ENCODE results near the gene MYMX. TPM values are rescaled to one million over a fixed set of nuclear protein-coding genes. Genes with fewer than 3 reads are reported as not detected.

The MYMX gene
- total RNA-seq, 6 experiments from 2014 or later, result not detected

DNA sequence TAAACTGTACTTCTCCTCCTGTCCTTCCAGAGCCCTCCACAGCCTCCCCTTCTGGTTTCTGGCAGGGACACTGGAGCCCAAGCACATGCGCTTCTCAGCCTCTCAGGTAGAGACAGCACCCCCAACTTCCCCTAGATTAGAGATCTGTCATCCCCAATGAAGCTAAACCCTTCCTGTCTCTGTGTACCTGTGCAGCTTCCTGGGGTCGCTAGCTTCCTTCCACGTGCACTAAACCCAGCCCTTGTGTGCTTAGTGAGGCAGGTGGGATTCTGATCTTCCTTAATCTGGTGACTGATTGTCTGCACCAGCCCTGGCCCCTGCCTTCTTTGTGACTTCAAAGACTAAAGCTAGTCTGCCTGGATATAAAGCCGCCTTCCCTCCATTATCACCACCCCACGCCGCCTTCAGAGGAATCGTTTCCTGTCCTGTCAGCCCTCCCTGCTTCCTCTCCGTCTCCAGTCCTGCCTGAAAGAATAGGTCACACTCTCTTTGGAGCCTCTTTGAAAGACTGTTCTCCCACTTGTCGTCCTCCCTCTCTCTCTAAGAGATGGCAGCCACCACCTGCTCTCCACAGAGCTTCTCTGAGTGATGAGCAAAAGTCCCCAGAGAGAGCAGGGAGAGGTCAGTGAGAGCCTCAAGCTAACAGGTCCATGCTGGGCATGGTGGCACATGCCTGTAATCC, 30.6 kb upstream of the MYMX start:
- Histone ChIP-seq H3K4me1 (no peaks in the 10 kb centered on the region), H3K4me3 (no peak overlapping the region), H3K27me3 (no peaks in the 10 kb centered on the region), H3K9me3 (no peaks in the 10 kb centered on the region), H3K36me3 (no peaks in the 10 kb centered on the region), H3K27ac (peak overlapping the region in 1 of 3 donors; percentile 10)
- intact Hi-C loops (cut with DNase I), result no loop called here
- ATAC-seq (peak in 3 of 4 donors; percentile 13 to 32 (median 26)), DNase-seq (no peak)
- TF ChIP-seq, protein P1, sequence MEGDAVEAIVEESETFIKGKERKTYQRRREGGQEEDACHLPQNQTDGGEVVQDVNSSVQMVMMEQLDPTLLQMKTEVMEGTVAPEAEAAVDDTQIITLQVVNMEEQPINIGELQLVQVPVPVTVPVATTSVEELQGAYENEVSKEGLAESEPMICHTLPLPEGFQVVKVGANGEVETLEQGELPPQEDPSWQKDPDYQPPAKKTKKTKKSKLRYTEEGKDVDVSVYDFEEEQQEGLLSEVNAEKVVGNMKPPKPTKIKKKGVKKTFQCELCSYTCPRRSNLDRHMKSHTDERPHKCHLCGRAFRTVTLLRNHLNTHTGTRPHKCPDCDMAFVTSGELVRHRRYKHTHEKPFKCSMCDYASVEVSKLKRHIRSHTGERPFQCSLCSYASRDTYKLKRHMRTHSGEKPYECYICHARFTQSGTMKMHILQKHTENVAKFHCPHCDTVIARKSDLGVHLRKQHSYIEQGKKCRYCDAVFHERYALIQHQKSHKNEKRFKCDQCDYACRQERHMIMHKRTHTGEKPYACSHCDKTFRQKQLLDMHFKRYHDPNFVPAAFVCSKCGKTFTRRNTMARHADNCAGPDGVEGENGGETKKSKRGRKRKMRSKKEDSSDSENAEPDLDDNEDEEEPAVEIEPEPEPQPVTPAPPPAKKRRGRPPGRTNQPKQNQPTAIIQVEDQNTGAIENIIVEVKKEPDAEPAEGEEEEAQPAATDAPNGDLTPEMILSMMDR (IDR thresholded peaks at IDR 0.05), result no peak
- TF ChIP-seq POLR2A (IDR thresholded peaks at IDR 0.05), result no peak
- WGBS (ENCODE audit: insufficient coverage, low coverage, low lambda C conversion rate, missing lambda C conversion rate), result 38% methylated on average over 6 of the region's 9 CpGs

DNA sequence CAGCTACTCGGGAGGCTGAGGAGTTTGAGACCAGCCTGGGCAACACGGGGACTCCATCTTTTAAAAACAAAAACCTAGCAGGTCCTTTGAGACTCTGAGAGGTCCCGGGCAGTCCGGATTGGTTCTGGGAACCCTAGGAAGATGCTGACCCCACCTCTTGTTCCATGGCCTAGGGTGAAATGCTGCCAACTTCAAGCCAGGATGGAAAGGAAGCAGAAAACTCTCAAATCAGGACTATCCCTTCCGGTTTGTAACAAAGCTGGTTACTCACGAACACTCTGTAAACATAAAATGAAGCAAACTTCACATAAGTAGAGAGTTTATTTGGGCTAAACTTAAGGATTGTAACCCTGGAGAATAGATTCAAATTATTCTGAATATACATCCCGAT, 30.1 kb upstream of the MYMX start:
- intact Hi-C loops (cut with DNase I), result no loop called here
- no peak overlapping the region for H3K4me3 ChIP-seq
- no peak for DNase-seq
- WGBS (ENCODE audit: insufficient coverage, low coverage, low lambda C conversion rate, missing lambda C conversion rate), result 73% methylated on average over 6 of the region's 7 CpGs
- no peaks in the 10 kb centered on the region for H3K4me1 ChIP-seq
- no peaks in the 10 kb centered on the region for H3K27me3 ChIP-seq
- TF ChIP-seq POLR2A (IDR thresholded peaks at IDR 0.05), result no peak
- TF ChIP-seq, protein P1 (IDR thresholded peaks at IDR 0.05), result no peak
- H3K36me3 ChIP-seq, result no peaks in the 10 kb centered on the region
- ATAC-seq, result peak in 3 of 4 donors; percentile 32 to 48 (median 38)
- H3K27ac ChIP-seq, result no peak overlapping the region
- H3K9me3 ChIP-seq, result no peaks in the 10 kb centered on the region

DNA sequence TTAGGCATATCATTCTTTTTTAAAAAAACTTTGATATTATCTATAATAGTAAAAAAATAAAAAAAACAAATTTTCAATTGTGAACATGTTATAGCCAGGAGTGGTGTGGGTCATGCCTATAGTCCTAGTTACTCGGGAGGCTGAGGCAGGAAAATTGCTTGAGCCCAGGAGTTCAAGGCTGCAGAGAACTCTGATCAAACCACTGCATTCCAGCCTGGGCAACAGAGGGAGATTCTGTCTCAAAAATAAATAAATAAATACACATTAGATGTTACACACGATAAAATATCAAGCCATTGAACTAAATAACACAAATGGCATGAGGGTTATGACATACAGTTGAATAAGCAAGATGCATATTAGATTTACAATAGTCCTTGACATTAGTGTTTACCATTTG, 27.9 kb upstream of the MYMX start:
- H3K36me3 ChIP-seq, result no peaks in the 10 kb centered on the region
- H3K9me3 ChIP-seq, result no peaks in the 10 kb centered on the region
- no peaks in the 10 kb centered on the region for H3K4me1 ChIP-seq
- WGBS (ENCODE audit: insufficient coverage, low coverage, low lambda C conversion rate, missing lambda C conversion rate), result 71% methylated on average over 2 of the region's 2 CpGs
- intact Hi-C loops (cut with DNase I), result no loop called here
- TF ChIP-seq, protein P1 (IDR thresholded peaks at IDR 0.05), result no peak
- no peak for TF ChIP-seq POLR2A (IDR thresholded peaks at IDR 0.05)
- no peak for ATAC-seq
- no peak for DNase-seq
- no peaks in the 10 kb centered on the region for H3K27me3 ChIP-seq
- H3K27ac ChIP-seq, result no peak overlapping the region
- no peak overlapping the region for H3K4me3 ChIP-seq

DNA sequence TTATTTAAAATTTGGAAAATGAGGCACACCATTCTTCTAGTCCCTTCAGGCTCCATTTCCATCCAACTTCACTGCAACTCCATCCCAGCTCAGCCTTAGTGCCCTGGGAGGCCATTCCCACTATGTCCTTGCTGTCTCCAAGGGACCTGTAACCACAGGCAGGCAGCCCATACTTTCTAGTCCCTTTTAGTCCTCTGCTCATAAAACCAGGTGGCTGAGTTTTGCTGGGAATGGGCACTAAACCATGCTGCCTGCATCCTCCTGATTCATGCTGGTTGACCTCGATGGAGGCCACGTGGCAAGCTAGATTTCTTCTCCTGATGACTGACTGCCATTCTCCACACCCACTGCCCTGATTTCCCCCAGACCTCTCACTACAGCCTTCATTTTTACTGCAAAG, 27.5 kb upstream of the MYMX start:
- Histone ChIP-seq H3K4me3 (no peak overlapping the region), H3K9me3 (no peaks in the 10 kb centered on the region), H3K27ac (no peak overlapping the region), H3K4me1 (no peaks in the 10 kb centered on the region), H3K36me3 (no peaks in the 10 kb centered on the region), H3K27me3 (no peaks in the 10 kb centered on the region)
- ATAC-seq (no peak), DNase-seq (no peak)
- 89% methylated on average over 2 of the region's 2 CpGs for whole genome bisulfite sequencing (ENCODE audit: insufficient coverage, low coverage, low lambda C conversion rate, missing lambda C conversion rate)
- TF ChIP-seq POLR2A (IDR thresholded peaks at IDR 0.05), result no peak
- TF ChIP-seq, protein P1 (IDR thresholded peaks at IDR 0.05), result no peak
- intact Hi-C loops (cut with DNase I), result no loop called here

Measured in right lobe of liver (tissue), 6 donors.